NCI-H2107 treated with DMSO at 0.1 percent for 48 hours (cell line): ENCODE results near the gene INO80D.
"Not testable (repeated sequence)": the region's sequence is repeated elsewhere in the genome, so short reads cannot be mapped to it uniquely, and the experiment has no call there.

ENCODE experiments used
- DNase-seq: peaks from one replicate; lab custom pipeline; 2025; ENCODE audit not compliant: unreplicated experiment; lab: John Stamatoyannopoulos, UW

Gene INO80D, protein sequence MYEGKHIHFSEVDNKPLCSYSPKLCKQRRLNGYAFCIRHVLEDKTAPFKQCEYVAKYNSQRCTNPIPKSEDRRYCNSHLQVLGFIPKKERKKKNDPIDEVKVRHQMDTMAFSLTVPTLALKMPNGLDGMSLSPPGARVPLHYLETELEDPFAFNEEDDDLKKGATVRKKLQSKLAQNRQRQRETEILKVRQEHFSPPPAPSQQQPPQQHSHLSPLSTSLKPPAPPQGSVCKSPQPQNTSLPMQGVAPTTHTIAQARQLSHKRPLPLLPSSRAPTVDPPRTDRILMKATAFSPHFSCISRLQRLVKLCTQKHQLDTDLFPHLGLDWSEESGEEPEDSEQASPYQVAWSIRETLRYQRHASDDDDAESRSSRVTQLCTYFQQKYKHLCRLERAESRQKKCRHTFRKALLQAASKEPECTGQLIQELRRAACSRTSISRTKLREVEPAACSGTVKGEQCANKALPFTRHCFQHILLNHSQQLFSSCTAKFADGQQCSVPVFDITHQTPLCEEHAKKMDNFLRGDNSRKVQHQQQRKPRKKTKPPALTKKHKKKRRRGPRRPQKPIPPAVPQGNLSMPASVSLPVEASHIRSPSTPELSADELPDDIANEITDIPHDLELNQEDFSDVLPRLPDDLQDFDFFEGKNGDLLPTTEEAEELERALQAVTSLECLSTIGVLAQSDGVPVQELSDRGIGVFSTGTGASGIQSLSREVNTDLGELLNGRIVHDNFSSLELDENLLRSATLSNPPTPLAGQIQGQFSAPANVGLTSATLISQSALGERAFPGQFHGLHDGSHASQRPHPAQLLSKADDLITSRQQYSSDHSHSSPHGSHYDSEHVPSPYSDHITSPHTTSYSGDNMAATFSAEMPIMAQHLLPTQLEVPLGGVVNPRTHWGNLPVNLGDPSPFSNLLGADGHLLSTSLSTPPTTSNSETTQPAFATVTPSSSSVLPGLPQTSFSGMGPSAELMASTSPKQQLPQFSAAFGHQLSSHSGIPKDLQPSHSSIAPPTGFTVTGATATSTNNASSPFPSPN

DNA sequence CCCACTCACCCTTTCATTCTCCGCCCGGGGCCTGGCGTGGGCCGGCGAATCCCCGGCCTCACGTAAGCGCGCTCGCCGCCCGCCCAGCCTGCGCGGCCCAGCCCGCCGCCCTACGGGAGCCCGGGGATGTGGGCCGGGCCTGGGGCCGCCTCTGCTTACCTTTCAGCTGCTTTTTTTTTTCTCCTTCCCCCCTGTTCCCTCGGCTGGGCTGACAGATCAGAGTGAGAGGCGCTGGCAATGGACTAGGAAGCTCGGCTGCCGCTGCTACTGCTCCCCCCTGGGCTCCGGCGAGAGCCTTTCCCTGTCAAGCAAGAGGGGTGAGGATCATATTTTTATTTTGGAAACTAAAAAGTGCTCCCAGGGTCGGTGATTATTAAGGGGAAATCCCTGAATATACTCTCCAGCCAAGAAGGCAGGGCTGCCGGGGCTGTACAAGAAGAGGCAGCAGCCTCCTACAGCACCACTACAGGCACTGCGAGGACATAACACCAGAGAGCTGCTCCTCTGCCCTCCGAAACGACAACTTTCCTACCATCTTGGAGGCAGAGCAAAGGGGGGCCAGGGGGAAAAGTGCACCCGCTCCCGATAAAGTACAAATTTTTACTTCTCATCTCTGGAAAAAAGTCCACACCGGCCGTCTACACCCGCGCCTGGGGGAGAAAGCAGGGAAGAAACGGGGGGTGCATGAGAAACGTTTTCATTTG, at the start of gene INO80D:
Gene INO80D, minus strand, starts transcription at position 433 of the 704 bp plus-strand sequence. CDS start 23,158 bp downstream, outside the sequence.
- peak; percentile 77 for DNase-seq

DNA sequence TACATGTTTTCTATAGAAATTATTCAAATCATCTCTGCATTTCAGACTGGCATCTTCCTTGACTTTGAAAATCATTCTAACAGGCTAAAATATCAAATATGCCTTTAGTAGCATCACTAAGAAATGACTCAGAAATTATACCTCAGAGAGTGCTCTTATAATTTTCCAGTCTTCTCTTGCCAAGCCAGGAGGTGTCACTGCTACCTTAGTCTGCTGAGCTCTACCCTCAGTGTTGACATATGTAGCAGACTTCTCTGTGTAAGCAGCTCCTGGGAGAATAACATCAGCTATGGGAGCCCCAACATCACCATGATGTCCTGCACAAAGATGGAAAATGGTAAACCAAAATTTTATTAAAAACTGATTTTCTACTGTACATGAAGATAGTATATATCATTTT, 41.7 kb upstream of the INO80D start:
- peak; percentile 7 for DNase-seq

DNA sequence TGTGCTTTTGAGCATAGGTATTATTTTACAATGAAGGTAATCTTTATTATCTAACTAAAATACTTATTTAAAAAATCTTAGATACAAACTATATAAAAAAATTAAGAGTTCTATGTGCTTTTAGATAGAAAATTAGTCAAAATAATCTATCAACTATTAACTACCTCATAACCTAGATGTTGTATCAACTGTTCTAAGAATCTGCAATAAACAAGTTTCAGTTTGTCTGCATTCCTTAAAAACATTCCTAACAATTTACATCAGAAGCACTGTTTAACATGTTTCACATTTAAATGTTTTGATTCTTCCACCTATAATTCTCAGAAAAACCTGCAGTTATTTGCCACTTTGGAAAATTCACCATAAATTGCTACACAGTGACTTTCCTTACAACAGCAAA, 39.9 kb upstream of the INO80D start:
- DNase-seq = no peak

DNA sequence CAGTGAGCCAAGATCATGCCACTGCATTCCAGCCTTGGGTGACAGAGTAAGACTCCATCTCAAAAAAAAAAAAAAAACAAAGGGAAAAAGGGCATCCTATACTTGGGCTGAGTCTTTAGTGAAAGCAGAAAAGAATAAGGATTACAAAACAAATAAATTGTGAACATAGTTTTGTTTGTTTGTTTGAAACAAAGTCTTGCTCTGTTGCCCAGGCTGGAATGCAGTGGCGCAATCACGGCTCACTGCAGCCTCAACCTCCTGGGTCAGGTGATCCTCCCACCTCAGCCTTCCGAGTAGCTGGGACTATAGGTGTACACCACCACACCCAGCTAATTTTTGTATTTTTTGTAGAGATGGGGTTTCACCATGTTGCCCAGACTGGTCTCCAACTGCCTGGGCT, 36.6 kb upstream of the INO80D start:
- not testable (repeated sequence) for DNase-seq

DNA sequence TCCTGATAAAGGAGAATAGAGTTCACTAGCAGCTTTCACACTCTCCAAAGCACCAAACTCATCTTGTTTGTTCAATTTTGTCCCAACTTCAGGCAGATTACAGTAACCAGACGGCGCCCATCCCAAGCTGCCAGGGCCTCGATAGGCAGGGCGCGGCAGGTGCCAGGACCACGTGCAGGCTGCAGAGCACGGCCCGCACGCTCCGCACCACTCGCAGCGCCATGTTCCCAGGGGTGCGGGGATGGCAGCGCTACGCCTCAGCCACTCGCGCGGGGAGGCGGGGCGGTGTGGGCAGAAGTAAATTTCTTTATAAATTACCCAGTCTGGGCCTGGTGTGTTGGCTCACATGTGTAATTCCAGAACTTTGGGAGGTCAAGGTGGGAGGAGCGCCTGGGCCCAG, 30.3 kb upstream of the INO80D start:
- no peak for DNase-seq

DNA sequence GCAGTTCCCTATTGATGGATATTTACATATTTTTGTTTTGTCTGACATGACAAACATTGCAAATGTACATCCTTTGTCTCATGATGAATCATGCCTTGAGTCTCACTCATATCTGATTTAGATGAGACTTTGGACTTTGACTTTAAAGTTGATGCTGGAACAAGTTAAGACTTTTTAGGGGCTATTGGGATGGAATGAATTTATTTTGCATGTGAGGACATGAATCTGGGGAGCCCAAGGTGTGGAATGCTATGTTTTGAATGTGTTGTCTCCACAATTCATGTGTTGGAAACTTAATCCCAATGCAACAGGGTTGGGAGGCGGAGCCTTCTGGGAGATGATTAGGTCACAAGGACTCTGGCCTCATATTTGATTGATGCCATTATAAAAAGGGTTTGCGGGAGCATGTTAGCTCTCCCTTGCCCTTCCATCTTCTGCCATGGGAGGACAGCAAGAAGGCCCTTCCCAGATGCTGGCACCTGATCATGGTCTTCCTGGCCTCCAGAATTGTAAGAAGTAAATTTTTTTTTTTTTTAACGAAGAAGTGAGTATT, 29.1 kb upstream of the INO80D start:
- DNase-seq = no peak

DNA sequence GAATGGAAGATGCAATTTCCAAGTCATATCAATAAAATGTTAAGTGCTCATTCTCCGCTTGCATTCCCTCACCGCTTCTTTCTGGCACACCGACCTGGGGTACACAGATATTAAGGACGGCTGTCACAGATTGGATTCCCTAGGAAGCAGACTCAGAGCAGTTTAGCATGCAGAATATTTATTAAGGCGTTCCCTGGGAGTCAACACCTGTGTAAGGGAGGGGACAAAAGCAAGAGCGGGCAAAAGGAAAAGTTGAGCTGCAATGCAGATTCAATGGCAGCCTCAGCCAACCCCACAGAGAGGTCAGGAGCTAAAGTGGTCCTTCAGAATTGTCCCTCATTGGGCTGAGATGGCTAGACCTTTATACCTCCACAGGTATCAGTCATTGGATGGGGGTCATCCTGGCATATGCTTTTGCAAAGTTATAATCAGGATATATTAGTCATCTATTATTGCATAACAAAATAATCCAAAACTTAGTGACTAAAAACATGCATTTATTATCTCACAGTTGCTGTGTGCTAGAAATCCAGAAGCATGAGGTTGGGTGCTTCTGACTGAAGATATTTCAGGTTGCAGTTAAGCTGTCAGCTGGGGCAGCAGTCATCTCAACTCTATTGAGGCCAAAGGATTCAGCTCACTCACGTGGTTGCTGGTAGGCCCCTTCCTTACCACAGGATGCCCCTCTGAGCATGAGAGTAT, 27.0 kb upstream of the INO80D start:
- no peak for DNase-seq

DNA sequence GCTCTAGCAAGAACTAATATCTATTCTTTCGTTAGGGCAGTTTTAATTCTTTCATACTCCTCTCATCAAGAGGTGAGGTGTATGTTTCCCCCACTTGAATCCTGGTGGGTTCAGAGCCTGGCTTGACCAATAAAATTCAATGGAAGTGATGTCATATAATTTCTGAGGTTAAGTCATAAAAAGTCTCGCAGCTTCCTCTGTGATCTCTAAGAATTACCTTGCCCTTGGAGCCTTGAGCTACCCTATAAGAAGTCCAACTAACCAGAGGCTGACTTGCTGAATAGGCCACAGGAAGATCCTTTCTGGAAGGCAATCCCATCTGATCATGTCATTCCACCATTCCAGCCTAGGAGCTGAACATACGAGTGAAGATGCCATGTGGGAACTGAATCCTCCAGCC, 26.1 kb upstream of the INO80D start:
- no peak for DNase-seq

DNA sequence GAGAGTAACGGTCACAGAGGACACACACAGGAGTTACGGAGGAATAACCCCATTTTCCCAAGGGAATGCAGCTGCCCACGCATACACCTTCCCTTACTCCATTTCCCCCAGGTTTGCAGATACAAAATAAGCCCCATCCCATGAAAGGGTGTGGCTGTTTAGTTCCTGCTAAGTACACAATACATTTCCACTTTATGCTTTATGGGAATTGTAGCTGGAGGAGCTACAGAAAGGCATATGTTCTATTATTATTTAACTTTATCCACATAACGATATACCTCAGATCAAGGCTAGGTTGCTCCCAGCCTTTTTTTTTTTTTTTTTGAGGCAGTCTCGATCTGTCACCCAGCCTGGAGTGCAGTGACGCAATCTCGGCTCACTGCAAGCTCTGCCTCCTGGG, 22.7 kb upstream of the INO80D start:
- no peak for DNase-seq

DNA sequence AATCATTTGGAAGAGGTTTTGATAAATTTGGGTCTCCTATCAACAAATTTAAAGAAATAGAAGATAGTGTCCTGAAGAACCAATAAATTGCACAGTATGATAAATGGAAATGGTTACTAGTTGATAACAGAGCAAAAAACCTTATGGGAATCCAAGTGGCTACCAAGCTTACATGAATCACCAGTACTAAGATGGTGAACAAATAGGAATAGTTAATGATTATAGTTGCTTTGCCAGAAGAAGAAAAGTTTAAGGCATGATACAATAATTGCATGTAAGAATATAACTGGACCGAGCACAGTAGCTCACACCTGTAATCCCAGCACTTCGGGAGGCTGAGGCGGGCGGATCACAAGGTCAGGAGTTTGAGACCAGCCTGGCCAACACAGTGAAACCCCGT, 19.6 kb upstream of the INO80D start:
- no peak for DNase-seq

DNA sequence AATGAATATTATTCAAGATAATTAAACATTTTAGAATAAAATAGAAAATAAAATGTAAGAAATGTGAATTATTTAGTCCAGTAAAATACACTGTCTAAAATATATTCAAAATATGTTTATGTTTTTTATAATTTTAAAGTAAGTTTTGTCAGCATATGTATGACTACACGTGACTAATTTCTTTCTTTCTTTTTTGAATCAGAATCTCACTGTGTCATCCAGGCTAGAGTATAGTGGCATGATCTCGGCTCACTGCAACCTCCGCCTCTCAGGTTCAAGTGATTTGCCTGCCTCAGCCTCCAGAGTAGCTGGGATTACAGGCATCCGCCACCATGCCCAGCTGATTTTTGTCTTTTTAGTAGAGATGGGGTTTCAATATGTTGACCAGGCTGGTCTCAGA, 19.1 kb upstream of the INO80D start:
- DNase-seq = no peak

DNA sequence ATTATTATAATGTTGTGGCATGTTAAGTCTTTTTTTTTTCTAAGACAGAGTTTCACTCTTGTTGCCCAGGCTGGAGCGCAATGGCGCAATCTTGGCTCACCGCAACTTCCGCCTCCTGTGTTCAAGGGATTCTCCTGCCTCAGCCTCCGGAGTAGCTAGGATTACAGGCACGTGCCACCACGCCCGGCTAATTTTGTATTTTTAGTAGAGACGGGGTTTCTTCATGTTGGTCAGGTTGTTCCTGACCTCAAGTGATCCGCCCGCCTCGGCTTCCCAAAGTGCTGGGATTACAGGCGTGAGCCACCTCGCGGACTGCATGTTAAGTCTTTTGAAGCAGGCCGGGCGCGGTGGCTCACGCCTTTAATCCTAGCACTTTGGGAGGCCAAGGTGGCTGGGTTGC, 12.9 kb upstream of the INO80D start:
- not testable (repeated sequence) for DNase-seq

DNA sequence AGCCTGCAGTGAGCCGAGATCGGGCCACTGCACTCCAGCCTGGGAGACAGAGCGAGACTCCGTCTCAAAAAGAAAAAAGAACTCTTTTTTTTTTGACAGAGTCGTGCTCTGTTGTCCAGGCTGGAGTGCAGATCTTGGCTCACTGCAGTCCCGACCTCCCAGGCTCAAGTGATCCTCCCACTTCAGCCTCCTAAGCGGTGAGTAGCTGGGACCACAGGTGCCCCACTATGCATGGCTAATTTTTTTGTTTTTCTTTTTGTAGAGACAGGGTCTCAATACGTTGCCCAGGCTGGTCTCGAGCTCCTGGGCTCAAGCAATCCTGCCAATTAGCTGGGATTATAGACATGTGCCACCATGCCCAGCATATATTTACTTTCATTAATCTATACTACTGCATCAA, 12.5 kb upstream of the INO80D start:
- DNase-seq = no peak

DNA sequence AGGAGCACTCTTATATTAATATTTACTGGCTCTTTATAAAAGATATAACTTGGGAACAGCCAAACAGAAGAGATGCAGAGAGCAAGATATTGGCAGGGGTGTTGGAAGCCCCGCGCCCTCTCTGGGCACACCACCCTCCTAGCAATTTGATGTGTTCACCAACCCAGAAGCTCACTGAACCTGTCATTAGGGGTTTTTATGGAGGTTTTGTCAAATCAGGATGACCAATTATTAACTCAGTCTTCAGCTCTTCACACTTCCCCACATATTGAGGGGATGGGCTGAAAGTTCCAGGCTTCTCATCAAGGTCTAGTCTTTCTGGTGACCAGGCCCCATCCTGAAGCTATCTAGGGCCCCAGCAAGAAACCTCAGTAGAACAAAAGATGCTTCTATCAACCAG, 10.9 kb upstream of the INO80D start:
- no peak for DNase-seq

DNA sequence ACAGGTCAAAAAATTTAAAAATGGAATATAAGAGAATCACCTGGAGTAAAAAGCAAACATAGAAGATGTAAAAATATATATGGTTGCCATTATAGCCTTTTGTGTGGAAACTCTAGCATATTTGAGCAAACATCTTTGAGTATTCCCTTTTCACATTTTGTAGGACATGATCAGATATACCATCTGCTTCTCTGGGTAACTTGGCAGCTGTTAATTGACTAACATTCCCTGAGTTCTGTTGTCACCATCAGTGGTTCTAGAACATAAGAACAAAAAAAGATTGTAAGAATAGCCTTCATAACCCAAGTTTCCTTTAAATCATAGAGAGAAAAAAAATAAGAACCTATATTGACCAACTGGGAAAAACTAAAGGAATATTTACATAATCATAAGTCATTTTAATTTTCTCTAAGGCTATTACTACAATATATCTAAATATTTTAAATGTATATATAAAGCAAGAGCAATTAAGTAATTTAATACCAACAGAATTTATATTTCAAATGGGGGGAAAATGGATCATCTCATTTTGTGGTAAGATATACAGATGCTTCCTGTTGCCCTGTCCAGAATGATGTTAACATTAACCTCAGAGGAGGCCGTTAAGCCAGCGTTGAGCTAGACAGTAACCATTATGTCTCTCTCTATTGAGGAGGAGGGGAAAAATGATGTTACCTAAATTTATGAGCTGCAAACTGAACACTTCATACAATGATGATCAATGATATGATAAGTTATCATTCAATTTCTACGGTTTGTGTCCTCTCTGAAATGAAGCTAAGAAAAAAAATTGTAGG, 9.8 kb upstream of the INO80D start:
- no peak for DNase-seq

DNA sequence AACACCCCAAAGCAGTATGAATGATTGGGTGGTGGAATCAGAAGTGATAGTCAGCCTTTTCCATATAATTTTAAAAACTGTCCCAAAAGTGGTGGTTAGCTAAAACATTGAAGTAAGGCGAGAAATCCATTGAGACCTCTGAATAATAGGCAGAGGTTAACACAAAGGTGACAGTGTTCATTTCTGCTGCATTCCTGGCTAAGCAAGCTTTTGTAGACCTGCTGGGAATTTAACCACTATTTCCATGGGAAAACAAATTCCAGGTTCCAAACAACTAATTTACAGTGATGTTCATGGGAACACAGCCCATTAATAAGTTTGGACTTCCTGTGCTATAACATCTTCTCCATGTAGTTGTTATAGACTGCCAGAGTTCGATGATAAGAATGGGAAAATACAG, 6.3 kb upstream of the INO80D start:
- no peak for DNase-seq

DNA sequence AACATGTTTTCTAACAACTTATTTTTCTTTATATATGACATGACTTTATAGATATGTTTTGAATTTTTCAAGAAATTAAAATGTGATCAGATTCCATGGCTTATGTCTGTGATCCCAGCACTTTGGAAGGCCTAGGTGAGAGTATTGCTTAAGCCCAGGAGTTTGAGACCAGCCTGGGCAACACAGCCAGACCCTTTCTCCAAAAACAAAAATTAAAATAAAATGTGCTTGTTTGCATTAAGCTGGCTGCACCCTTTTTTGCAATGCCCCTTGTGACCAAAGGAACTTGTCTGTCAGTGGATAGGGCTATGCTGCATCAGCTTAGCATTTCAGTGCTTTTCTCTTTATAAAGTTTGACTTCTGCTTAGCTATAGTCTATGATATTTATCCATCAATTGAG, 2.3 kb upstream of the INO80D start:
- DNase-seq = no peak

DNA sequence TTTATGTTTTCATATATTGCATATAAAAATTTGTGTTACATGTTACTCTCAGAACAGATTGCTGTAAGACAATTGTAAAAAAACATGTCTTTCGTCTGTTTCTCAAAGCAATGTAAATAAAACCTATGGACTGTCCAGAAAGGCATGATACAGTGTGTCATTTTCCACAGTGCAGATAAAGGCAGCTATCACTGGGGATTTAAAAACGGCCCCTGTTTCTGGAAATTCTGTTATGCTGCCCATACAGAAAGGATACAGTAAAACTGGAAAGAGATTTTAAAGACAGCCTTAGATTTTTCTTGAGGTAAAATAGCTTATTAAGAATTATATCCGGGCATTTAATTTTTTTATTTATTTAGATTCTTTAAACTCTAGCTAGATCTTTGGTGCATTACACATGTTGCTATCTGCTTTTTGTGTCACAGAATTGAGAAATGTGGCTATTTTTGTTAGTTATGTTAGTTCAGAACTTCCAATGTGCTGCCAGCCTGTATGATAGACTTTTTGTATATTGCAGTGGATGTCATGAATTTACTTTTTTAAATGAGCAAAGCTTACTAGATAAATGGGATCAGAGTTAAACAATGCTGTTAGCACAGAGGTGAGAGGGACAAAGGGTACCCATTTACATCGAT, 859 bp upstream of the INO80D start:
- no peak for DNase-seq
